HPDE6-E6E7 (cell line): ENCODE results near the gene COMMD1.
"Not testable (repeated sequence)": the region's sequence is repeated elsewhere in the genome, so short reads cannot be mapped to it uniquely, and the experiment has no call there.

ENCODE experiments used
- DNase-seq: peaks from one replicate; pipeline ENCODE4 v3.0.0; 2011; ENCODE audit warnings: missing footprints; ENCODE audit errors: extremely low spot score

The COMMD1 gene

DNA sequence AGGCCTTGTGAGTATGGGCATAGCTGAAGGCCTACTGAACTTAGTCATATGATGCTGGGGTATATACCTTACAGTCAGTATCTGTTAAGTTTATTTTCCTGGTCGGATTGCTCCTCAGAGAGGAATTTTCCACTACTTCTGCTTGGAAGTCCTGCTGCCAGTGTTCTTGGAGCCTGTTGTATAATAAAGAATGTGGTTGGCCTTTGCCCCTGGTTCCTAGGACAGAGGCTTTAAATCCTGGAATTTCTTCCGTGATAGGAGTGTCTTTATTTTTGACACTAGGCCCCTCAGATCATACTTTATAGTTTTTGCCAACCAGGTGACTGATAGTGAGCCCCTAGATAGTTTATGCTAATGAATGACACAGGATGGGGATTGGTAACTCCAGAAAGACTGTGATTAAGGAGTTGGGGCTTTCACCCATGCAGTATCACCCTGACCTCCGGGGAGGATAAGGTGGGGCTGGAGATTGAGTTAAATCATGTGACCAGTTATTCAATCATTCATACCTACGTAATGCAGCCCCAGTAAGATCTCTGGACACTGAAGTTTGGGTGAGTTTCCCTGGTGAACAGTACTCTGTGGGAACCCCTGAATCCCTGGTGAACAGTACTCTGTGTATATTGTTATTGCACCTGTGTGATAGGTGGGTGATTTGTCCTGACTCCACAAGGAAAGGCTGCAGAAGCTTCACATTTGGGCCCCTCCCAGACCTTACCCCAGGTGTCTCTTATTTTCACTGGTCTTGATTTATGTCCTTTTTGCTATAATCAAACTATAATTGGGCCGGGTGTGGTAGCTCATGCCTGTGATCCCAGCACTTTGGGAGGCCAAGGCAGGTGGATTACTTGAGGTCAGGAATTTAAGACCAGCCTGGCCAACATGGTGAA lies 56.9 kb downstream of the COMMD1 start:
- DNase-seq: no peak

DNA sequence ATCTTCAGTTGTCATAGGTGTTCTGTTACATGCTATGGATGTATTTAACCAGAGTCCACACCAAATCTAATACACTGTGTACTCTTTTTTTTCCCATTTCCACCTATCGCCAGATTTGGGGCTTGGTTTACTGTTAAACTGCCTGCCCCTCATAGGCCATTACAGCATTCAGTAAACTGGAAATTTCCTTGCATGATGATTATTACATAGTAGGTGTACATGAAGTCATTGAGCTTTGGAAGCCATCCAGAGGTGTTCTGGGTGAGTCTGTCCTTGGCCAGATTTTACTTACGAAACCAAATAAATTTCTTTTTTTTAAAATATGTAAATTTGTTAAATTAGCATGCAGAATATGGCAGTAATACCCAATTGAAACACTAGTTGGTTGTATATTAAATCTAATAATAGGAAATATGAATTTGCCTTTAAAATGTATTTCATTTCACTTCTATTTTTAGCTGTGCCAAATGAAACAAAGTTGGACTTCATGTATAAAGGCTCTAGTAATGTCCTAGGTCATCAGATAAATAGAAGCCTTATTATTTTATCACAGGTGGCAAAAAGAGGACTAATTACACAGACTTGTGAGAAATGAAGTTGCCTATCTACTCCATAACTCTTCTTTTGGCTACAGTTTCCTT lies 60.7 kb downstream of the COMMD1 start:
- no peak for DNase-seq

DNA sequence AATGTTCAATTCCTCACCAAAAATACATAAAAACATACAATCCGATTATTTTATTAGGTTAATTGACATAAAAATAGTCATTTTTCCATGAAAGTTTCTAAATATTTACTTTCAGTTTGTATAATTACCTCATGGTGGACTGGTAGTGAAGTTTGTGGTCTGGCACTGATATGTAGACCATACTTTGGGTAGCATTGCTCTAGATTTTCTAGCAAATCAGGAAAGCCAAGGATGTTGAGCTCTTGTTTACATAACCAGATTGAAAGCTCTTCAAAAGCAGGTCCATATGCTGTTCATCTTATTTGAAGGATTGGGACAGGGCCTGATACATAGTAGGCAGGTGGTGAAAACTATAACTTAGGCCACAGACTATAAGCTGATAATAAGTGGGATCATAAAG lies 61.8 kb downstream of the COMMD1 start:
- DNase-seq: no peak

DNA sequence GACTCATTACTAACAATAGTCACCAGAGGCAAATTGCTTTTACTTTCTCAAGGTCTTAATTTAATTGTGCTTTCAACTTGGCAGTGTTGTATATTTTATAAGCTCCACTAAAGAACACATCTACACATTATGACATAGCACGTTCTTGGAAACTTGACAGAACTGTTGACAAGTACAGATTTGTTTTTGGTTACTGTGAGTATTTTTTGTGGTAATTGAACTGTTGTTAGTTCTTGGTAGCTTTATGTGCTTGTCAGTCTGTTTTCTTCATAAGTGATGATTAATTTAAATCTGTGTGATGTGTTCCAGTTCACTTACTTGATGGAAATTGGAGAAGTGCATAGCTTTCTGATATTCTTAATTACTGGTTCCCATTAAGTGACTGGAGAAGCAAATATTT lies 63.9 kb downstream of the COMMD1 start:
- no peak for DNase-seq

- no peak for DNase-seq
These were observed 65.5 kb downstream of the COMMD1 start for GRCh38 chr2:61970807-61971556.

- DNase-seq: no peak
These were observed 73.0 kb downstream of the COMMD1 start for GRCh38 chr2:61978522-61978921.

DNA sequence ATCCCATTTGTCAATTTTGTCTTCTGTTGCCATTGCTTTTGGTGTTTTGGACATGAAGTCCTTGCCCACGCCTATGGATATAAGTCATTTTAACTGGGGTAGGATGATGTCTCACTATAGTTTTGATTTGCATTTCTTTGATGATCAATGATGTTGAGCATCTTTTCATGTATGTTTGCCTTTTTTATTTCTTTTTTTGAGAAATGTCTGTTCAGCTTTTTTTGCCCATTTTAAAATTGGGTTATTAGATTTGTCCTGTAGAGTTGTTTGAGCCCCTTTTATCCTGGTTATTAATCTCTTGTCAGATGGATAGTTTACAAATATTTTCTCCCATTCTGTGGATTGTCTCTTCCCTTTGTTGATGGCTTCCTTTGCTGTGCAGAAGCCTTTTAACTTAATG lies 75.3 kb downstream of the COMMD1 start:
- no peak for DNase-seq

DNA sequence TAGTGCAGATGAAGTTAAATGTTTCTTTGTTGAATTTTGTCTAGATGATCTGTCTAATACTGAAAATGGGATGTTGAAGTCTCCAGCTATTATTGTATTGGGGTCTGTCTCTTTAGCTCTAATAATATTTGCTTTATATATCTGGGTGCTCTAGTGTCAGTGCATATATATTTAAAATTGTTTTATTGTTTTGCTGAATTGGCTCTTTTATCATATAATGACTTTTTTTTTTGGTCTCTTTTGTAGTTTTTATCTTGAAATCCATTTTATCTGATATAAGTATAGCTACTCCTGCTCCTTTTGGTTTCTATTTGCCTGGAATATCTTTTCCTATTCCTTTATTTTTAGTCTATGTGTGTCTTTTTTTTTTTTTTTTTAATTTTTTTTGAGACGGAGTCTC lies 79.2 kb downstream of the COMMD1 start:
- no peak for DNase-seq

- DNase-seq: no peak
These were observed 83.2 kb downstream of the COMMD1 start for GRCh38 chr2:61988462-61989366.

DNA sequence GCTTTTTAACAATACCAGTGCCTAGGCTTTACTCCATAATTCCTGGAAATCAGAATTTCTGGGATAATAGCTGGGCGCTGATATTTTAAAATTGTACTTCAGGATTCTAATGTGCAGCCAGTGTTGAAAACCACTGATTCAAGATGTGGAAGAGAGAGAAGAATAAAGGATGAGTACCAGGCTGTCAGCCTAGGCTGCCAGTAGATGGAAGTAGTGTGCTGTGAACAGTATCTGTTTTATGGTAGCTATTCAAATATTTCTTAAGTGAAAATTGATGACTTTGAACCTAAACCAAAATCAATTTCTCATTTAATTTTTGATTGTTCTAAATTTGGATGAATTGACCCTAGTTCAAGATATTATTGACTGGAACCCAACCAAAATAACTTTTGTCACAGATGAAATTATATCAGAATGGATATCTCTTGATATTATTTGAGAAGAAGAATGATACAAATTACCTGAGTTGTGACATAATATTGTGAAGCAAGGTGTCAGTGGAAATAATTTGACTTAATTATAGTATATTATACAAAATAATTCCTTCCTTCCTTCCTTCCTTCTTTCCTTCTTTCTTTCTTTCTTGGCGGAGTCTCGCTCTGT lies 88.0 kb downstream of the COMMD1 start:
- peak; percentile 36 for DNase-seq

GRCh38 chr2:61994531-61994930 lies 89.1 kb downstream of the COMMD1 start:
- DNase-seq: no peak

- DNase-seq: no peak
These were observed 89.6 kb downstream of the COMMD1 start for GRCh38 chr2:61995065-61995464.

DNA sequence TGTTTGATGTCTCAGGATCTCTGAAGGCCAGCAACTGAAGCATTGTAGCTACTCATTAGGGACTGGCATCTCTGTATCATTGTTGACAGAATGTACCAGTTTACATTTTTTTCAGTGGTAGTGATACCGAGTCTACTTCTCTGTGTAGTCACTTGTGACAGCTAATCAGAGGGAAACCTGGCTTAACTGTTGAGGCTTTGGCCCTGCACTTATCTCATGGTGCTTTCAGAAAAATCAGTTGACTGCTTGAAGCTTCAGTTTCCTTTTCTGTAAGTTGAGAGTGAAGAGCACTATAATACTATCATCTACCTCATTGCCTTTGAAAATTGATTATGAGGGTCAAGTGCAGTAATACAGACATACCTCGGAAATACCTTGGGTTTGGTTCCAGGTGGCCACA lies 90.0 kb downstream of the COMMD1 start:
- no peak for DNase-seq

DNA sequence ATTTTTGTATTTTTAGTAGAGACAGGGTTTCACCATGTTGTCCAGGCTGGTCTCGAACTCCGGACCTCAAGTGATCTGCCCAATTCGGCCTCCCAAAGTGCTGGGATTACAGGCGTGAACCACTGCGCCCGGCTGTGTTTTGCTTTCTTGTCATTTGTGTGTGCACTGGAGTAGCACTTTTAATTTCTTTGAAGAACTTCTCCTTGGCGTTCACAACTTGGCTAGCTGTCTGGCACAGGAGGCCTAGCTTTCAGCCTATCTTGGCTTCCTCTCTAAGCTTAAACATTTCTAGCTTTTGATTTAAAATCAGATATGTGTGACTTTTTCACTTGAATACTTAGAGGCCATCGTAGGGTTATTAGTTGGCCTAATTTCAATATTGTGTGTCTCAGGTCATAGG lies 93.0 kb downstream of the COMMD1 start:
- DNase-seq: no peak

DNA sequence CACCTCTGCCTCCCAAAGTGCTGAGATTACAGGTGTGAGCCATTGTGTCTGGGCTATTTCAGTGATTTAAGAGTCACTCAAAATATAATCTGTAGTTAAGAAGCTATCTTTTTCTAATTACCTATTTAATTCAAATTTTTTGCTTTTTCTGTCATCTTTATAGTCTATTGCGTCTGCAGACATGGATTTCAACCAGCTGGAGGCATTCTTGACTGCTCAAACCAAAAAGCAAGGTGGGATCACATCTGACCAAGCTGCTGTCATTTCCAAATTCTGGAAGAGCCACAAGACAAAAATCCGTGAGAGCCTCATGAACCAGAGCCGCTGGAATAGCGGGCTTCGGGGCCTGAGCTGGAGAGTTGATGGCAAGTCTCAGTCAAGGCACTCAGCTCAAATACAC lies 95.1 kb downstream of the COMMD1 start:
- DNase-seq: no peak

- no peak for DNase-seq
These were observed 96.0 kb downstream of the COMMD1 start for GRCh38 chr2:62001431-62001830.

GRCh38 chr2:62004428-62004827 lies 99.0 kb downstream of the COMMD1 start:
- not testable (repeated sequence) for DNase-seq

DNA sequence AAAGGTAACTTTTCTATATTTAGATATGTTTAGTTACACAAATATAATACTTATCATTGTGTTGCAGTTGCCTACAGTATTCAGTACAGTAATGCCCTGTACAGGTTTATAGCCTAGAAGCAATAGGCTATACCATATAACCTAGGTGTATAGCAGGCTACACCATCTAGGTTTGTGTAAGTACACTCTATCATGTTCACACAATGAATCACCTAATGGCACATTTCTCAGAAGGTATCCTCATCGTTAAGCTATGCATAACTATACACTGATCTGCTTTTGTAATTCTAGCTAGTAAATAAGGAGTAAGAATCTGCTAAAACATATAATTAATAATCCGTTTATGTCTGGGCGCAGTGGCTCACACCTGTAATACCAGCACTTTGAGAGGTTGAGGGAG lies 102.1 kb downstream of the COMMD1 start:
- no peak for DNase-seq

DNA sequence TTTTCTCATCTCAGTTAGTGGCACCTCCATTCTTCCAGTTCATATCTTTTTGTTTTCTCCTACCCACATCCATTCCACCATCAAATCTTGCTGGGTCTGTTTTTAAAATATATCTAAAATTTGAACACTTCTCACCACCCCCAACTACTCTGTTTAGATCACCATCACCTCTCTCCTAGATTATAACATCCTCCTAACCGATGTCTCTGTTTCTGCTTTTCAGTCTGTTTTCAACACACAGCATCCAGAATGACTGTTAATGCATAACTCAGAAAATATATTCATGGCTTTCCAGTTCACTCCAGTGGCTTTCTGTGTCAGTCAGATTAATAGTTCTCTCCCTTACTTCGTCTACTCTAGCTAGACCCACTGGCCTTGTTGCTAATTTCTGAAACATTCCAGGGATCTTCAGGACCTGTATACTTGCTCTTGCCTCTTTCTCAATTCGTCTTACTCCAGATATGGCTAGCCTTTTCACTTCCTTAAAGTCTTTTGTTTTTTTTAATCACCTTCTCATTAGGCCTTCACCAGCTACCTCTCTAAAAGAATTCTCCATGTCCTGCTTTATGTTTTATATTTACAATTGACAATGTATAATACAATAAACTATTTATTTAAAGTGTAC lies 105.3 kb downstream of the COMMD1 start:
- DNase-seq: no peak

- DNase-seq: no peak
These were observed 108.2 kb downstream of the COMMD1 start for GRCh38 chr2:62013641-62014040.

- DNase-seq: no peak
These were observed 108.6 kb downstream of the COMMD1 start for GRCh38 chr2:62014102-62014501.
